GM12873 (cell line): Measurements from ENCODE around the gene ZNF862.

Experiments
- CTCF ChIP-seq: IDR thresholded peaks from 2 replicates; pipeline ENCODE4 v1.5.1; 2012; ENCODE audit warnings: low read depth, mild to moderate bottlenecking, moderate library complexity, low read length, control low read depth; ENCODE audit not compliant: insufficient read depth; ENCODE audit errors: missing control alignments

Gene ZNF862

GRCh38 chr7:149843566-149843965 lies 5.4 kb downstream of the ZNF862 start:
- TF ChIP-seq CTCF, result no peak

- TF ChIP-seq CTCF, result no peak
These were observed 6.3 kb downstream of the ZNF862 start for GRCh38 chr7:149844445-149844844.

GRCh38 chr7:149845257-149845980 lies 7.2 kb downstream of the ZNF862 start:
- TF ChIP-seq CTCF, result no peak

DNA sequence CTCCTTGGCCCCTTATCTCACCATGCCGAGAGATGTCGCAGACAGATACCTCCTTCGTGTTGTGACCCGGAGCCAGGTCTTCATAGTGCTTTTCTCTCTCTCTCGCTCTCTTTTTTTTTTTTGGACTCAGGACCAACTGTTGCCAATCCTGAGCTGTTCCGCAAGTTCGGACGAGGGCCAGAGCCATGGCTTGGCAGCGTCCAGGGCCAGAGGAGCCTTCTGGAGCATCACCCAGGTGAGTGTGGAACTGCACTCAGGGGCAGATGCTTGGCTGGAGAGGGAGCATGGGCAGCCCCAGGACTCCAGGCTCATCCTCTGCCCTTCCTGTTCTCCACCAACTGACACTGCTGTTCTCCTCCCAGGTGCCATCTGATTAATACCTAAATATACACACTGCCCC lies 7.8 kb downstream of the ZNF862 start:
- TF ChIP-seq CTCF, result no peak

DNA sequence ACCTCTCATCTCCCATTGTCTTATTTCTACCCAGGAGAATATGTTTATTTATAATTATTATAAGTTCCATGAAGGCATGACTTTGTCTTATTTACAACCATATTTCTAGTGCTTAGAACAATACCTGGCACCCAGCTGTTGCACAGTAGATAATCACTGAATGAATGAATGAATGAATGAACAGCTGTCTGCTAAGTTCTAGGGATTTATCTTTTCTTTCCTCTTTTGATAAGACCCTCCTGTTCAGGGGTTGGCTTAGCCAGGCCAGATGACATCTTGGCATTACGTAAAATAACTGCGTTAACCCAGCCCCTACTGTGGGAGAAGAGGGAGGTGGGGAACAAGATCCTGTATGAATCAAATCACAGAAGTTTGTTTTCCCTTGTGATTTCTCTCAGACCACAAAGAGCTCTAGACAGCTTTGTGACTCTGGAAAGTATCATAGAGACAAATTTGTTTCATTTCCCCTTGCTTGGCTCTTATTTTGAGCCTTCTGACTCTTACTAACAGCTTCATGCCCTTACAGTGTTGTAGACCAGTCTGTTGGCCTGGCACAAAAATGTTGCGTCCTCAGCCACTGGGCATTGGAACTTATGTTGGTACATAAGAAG lies 8.4 kb downstream of the ZNF862 start:
- no peak for TF ChIP-seq CTCF

- no peak for TF ChIP-seq CTCF
These were observed 11.0 kb downstream of the ZNF862 start for GRCh38 chr7:149849174-149849573.

- no peak for TF ChIP-seq CTCF
These were observed 11.9 kb downstream of the ZNF862 start for GRCh38 chr7:149850007-149850594.
